ENCODE results near the gene OLFML1.

GRCh38 chr11:7501251-7501650 is 15.9 kb downstream of the OLFML1 start:
- no peak for TF ChIP-seq POLR2A (IDR thresholded peaks at IDR 0.05; ENCODE audit: low read depth, low read length)
- no peak for TF ChIP-seq FOS (IDR thresholded peaks at IDR 0.05; ENCODE audit: borderline replicate concordance, insufficient read depth, low read length)
- no peak for TF ChIP-seq CTCF (IDR thresholded peaks at IDR 0.05; ENCODE audit: extremely low read depth in 1 of 2, insufficient read depth in 1 of 2, low read depth in 1 of 2, low read length in 2 of 2)
